Activated CD8-positive, alpha-beta memory T cell treated with anti-CD3 and anti-CD28 coated beads for 48 hours (primary cell): ENCODE measurements around the gene PRSS57.
A peak's percentile ranks its signal among the peaks of the same experiment; 100 is the strongest.
"Not testable (repeated sequence)": the region's sequence is repeated elsewhere in the genome, so short reads cannot be mapped to it uniquely, and the experiment has no call there.

Experiments used
- DNase-seq, 3 experiments: peaks; one replicate each; pipeline ENCODE4 v3.0.0-alpha.2; 2020; ENCODE audit warnings: low read depth in 2 of 3, low spot score in 2 of 3

PRSS57 gene

DNA sequence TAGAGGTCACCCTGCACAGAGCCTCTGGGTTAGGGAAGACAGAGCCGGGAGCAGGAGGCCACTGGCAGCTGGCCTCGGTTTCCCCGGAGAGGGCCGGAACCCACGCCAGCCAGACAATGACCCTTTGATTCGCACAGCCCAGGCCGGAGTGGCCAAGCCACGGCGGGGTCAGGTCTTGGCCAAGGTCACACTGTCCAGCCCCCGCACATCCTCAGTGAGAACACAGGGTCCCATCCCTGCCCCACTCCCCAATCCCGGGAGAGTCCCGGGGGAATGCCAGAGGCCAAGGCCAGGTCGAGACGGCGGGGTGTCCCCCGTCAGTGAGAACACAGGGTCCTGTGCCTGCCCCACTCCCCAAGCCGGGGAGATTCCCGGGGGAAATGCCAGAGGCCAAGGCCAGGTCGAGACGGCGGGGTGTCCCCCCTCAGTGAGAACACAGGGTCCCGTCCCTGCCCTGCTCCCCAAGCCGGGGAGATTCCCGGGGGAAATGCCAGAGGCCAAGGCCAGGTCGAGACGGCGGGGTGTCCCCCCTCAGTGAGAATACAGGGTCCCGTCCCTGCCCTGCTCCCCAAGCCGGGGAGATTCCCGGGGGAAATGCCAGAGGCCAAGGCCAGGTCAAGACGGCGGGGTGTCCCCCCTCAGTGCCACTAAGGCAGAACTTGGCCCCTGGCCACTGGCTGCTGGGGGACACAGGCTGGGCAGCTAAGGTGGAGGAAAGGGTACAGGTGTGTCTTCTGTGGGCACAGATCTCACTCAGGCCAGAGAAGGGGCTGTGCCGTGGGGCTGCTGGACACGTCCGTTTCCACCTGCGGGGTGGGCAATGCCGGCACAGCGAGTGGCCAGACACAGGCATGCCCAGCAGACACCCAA, 20.7 kb downstream of the PRSS57 start:
- DNase-seq: no peak

DNA sequence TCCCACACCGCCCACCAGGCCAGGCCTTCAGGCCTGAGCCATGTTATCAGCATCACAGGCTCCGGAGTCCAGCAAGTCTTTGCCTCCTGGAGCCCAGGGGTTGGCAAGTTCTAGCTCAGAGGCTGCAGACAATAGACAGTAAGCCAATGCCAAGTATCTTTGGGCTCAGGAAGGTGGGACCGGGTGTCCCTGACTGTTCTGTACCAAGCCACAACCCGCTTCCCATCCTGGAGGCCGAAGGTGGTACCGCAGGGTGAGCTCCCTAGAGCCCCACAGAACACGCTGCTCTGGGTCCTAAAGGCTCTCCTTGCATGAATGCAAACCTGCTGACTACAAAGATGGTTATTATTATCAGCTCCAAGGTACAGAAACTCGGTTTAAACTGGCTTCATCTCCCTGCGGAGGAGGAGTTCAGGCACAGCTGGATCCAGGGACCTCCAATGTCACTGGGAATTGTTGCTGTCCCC, 24.6 kb downstream of the PRSS57 start:
- no peak for DNase-seq

DNA sequence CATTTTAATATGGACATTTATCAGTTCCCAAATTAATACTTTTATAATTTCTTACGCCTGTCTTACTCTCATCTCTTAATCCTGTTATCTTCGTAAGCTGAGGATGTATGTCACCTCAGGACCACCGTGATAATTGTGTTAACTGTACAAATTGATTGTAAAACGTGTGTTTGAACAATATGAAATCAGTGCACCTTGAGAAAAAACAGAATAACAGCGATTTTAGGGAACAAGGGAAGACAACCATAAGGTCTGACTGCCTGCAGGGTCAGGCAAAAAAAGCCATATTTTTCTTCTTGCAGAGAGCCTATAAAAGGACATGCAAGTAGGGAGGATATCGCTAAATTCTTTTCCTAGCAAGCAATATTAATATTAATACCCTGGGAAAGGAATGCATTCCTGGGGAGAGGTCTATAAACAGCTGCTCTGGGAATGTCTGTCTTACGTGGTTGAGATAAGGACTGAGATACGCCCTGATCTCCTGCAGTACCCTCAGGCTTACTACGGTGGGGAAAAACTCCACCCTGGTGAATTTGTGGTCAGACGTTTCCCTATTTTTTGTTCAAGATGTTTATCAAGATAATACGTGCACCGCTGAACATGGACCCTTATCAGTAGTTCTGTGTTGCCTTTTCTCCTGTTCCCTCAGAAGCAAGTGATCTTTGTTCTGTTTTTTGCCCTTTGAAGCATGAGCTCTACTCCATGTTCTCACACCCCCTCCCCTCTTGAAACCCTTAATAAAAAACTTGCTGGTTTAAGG, 26.4 kb downstream of the PRSS57 start:
- DNase-seq: not testable (repeated sequence)

DNA sequence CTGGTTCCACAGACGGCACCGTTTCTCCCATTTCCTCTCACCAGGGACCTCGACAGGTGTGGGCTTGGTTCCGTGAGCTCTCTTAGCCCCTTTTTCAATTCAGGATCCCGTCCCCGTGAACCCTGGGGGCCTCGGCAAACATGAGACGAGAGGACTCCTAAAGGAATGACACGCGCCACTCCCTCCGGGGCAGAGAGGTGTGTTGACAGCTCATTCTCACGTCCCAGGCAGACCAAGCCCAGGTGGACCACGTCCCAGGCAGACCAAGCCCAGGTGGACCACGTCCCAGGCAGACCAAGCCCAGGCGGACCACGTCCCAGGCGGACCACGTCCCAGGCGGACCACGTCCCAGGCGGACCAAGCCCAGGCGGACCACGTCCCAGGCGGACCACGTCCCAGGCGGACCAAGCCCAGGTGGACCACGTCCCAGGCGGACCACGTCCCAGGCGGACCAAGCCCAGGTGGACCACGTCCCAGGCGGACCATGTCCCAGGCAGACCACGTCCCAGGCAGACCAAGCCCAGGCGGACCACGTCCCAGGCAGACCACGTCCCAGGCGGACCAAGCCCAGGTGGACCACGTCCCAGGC, 28.2 kb downstream of the PRSS57 start:
- DNase-seq: not testable (repeated sequence)

DNA sequence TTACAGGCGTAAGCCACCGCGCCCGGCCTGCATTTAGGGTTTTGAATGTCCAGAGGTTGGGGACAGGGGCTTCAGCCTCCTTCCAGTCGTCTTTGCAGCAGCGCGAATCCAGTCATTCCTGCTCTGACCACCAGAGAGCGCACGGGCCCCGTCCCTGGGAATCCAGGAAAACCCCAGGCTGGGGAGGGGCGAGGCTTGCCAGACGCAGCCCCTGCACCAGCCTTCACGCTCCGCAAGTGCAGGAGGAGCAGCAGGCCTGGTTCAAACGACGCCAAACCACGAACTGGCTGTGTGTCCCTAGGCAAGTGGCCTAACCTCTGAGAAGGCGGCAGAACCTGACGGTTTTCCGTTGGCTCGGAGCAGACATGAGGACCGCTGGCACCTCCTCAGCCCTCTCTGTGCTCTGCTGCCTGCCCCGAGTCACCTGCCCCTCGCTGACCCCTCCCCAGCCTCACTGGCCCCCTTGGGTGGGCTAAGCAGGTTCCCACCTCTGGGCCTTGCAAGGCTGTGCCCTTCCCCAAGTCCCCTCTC, 30.3 kb downstream of the PRSS57 start:
- peak in 2 of 3 experiments; percentile 57 to 70 for DNase-seq

DNA sequence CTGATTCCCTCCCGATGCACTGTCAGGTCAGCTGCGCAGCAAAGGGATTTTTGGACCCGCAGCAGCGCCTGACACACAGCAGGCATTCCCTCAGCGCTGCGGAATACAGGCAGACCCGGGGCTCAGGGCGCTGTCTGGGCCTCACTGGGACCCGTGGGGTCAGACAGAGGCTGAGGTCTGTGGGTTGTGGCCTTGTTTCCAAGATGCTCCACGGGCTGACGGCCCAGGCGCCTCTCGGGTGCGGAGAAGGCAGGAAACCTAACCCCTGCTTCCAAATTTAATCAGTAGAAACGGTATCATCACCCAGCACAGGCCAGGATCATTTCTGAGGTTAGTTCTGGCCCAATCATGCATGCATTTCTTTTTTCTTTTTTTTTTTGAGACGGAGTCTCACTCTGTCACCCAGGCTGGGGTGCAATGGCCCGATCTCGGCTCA, 31.6 kb downstream of the PRSS57 start:
- DNase-seq: no peak

DNA sequence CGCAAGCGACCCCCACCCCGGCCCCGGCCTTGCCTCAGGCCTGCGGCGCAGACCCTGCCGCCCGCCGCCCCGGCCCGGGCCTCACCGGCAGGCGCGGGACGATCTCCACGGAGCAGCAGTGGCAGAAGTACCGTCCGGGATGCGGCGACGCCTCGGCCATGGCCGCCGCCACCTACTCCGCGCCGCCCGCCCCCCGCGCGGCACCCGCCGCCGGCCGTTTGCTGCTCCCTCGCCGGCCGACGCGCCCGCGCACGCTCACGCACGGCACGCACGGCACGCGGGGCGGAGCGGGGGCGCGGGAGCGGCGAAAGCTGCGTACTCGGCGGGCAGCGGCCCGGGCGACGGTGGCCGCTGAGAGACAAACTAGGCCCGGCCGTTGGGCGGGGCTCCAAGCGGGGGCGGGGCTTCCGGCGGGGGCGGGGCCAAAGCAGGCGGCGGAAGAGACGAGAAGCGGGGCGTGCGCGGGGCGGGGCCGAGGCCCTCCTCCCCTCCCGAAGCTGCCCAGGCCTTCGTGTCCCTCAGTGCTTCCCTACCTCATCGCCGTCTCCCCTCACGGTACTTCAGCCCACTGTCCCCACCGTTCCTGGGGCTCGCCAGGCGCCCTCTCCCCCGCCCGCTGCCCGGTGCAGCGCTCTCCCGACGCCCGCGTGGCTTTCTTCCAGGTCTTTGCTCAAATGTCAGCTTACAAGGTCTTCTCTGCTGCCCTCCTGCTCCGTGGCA, 32.1 kb downstream of the PRSS57 start, which contains the start of gene RNF126:
RNF126 (minus strand) TSS at position 253 of the 720 bp plus-strand sequence; CDS start at position 160, 93 bp downstream.
- peak; percentile 90 to 96 (median 93) for DNase-seq

DNA sequence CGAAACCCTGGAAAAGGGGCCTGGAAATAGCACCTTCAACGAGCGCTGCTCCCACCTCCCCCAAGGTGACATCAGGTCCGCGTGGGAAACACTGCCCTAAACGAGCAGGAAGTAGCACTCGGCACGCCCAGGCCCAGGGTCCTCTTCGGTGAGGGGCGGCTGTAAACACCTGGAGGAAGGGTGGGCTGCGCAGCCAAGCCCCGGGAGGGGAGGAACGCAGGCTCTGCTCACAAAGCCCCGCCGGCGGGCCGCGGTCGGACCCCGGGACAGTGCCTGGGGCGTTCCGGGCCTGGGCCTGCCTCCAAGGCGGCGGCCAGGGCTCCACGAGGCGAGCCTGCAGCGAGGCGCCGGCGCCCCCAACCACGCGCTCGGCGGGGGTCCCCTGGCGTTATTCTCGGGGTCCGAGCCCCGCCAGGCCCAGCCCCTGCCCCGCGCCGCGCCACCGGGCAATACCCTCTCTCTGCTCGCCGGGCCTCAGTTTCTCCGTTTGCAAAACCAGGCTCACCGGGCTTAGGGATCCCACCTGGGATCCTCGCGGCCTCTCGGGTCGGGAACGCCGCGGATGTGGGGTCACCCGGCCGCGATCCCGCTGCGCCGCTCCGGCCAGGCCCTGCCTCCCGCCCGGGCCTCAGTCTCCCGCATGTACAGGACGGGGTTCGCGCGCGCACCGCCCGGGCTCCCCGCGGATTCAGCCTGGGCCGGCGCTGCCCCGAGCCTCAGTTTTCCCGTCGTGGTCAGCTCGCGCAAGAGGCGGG, 32.9 kb downstream of the PRSS57 start:
- peak in 2 of 3 experiments; percentile 53 to 54 for DNase-seq

DNA sequence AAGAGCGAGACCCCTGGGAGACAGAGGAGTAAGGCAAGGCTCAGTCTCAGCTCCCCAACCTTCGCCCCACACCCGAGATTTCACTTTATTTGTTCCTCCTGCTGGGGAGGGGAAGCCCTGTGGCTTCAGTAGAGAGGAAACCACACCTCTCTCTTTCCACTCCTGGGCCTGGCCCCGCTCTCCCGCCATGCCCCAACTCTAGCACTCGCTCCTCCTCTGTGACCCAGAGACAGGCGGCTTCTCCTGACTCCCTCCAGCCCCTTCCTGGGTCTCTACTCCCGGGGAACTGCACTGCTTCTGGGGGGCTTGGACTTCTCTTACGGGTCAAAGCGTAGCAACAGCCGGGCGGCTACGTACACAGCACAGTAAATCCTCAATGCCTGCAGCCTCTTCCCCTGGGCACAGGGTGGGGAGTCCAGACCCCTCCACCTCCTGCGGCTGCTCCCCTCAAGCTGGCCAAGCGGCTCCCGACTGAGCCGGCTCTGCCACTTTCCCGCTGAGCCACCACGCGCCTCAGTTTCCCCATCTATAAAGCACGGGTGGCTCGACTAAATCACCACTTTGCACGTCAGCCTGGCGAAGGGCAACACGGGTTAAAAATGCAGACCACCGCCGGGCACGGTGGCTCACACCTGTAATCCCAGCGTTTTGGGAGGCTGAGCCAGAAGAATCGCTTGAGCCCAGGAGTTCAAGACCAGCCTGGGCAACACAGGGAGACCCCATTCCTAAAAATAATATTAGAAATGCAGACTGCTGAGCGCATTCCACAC, 33.6 kb downstream of the PRSS57 start:
- DNase-seq: no peak

DNA sequence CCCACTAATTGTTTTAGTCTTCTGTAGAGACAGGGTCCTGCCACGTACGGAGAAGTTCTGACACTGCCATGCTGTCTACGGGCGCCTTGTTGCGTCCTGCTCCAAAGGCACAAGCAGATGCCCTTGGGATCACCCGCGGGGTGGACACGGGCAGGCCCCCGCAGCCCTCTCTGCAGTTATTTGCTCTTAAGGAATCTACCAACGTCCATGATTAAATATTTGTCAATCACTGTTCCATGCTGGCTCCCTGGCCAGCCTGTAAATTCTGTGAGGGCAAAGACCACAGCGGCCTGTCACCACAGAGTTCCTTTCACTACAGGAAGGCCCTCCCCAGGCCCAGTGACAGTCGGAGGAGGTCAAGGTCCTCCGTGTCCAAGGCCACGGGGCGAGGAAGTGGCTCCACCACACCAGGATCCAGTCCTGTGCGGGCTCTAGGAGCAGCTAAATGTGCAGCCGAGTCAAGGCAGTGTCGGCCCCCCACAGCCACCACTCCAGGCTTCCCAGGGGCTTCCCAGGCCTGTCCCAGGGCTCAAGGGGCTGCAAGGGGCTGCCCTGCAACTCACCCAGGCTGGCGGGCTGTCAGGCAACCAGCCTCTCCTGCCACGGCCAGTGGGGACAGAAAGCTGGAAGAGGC, 34.3 kb downstream of the PRSS57 start:
- DNase-seq: no peak

DNA sequence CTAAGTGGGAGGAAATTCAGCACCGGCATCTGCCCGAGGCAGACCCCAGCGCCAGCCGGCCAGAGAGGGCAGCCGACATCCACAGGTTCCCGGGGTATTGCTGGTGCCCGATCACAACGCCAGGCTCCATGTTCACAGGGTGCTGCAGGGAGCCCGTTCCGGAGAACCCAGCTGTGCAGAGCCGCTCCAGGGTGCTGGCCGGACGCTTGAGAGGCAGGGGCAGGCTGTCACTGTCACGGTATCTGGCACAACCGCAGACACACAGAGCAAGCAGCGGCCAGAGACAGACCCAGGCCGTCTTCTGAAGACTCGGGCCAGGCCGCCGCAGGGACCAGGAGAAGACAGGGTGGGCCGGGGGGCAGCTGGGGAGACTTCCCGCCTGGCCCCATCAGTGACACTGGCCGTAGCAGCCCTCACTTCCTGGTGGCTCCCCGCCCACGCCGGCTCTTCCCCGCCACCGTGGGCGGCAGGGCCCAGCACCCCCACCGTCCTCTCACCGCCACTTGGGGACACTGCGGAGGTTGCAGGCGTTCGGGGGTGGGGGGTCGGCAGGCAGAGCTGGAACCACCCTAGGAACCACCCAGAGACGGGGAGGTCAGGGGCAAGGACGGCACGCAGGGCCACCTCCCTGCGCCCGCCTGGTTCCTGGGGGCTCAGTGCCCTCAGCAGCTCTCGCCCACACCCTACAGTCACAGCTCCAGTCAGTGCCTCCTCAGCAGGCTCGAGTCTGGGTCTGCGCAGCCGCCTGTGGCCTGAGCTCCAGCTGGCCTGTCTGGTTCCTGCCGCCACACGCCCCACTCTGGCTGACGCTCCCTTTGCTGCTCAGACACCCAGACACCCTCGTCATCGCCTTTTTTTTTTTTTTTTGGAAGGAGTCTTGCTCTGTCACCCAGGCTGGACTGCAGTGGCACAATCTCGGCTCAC, 36.1 kb downstream of the PRSS57 start:
- DNase-seq: no peak

DNA sequence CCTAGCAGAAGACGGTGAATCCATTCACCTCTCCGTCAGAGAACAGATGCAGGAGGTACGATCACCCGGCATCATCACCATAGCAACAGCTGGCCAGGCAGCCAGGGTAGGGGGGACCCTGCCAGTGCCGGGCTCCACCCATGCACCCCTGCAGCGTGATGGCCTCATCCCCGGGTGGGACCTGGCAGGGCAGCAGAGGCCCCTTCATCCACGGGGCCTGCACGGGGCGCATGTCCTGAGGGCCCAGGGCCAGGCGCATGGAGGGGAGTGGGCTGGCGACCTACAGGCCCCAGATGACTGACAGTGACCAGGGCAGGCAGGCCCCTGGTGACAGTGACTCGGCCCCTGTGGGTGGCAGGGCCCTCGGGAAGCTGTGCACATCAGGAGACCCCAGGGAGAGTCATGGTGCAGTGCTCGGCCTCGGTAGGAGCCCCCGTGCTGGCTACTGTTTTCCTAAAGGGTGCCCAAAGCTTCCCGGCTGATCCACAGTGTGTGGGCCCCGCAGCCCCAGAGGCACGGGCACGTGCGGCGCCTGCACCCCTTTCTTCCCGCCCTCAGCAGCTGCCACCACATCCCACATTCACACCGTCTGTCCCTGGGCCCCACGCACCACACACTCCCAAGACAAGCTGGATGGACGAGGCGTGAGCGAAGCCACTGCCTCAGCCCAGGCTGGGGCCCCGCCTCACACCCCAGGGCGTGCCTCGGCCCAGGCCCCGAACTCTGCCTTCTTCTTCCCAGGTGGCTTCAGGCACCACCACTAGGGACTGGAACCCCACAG, 37.0 kb downstream of the PRSS57 start:
- no peak for DNase-seq

DNA sequence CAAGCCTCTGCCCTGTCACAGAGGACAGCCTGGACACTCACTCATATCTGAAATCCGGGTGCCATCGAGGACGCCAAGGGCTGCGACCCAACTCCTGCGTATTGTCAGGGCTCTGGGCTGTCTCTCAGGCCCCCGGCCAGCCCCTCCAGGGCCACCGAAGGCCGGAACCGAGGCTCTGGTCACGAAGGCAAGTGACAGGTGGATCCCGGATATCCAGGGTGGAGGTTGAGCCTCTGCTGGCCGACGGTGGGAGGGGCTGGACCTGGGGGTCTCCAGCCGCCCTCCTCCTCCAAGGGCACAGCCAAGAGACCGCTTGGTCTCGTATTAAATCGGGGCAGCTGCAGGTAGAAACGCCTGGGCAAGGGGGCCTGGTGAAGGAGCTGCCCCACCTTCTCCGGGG, 37.6 kb downstream of the PRSS57 start:
- no peak for DNase-seq

DNA sequence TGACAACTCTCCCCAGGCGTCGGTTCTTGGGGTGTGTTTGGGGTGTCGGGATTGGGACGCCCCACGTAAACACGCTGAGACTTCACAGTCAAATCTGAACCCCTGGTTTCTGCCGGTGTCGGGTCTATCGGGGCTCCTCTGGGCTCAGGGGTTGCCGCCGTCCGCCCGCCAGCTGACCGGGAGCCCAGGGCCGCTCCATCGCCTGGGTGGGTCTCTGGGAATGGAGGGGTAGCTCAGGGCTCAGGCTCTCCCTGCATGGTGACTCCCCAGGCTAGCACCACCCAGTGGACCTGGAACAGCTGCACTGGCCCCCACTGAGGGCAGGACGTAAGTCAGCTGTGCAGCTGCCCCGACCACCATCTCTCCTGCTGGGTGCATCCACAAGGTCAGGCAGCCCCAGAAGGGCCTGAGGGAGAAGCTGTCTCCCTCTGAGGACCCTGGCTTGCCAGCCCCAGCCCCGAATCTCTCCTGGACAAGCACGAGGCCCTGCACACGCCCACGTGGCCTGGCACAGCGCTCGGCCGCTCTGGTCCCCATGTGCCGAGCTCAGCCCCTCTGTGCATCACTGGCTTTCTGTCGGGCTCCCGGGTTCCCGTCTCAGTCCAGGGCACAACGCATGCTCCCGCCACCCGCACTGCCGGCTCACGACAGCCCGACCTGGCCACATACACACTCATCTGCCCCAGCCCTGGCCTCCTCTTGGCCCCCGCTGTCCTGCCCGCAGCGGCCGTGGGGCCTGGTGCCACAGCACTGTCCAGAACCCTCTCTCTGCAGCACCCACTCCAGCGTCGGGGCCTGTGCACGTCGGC, 38.3 kb downstream of the PRSS57 start:
- no peak for DNase-seq

DNA sequence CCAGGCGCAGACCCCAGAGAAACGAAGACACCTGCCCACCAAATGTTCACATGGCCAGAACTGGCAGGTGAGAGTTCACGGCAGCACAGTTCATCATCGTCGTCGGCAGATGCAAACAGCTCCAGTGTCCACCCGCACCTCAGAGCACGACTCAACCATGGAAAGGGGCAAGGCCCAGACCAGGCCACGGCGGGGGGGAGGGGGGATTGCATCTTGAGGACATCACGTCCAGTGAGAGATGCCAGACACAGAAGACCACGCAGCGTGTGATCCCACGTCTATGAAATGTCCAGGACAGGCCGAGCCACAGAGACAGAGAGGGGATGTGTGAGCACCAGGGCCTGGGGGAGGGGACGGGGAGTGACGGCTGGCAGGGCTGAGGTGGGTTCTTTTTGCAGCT, 39.6 kb downstream of the PRSS57 start:
- no peak for DNase-seq

DNA sequence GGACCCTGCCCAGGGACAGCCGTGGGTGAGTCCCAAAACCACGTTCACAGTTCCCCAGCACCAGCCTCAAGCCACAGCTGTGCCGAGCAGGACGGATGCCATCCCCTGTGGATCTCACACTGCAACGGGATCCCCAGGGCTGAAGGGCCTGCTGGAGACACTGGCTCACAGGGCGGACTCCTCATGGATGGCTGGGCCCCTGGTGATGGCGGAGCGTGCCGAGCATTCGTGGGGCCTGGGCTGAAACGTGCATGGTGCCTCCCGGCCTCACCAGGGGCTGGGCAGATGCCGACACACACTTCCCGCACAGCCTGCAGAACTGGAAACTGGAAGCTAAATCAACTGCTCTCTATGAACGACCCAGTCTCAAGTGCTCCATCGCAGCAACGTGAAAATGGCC, 41.8 kb downstream of the PRSS57 start:
- DNase-seq: no peak
